Panc1 (cell line): ENCODE data around the gene ARSG. TPM values are rescaled to one million over a fixed set of nuclear protein-coding genes. Genes with fewer than 3 reads are reported as not detected.

ENCODE experiments used
- ATAC-seq: fragments of 200-7000 bp; cut with Tn5 transposase; 2 replicates; pipeline ENCODE4 v1.9.1; 2020; ENCODE audit warnings: mild to moderate bottlenecking, moderate library complexity
- BruUV-seq: library from RNA; stranded (reverse); fragments of 400-500 nt; replicated peaks from 2 replicates; lab custom pipeline; 2021; lab: Mats Ljungman, UMichigan
- CTCF ChIA-PET: fragments of 300-600 bp; sonication (Branson Sonifier 250); formaldehyde crosslinking; loops from one replicate; lab custom pipeline; 2022; ENCODE audit warnings: antibody characterized with exemption; lab: Charles Lee
- POLR2A ChIA-PET: fragments of 300-600 bp; sonication (Branson Sonifier 250); formaldehyde crosslinking; loops from one replicate; lab custom pipeline; 2022; ENCODE audit warnings: antibody characterized with exemption; lab: Charles Lee
- DNase-seq: peaks from one replicate; pipeline ENCODE4 v3.0.0-alpha.2; 2010; ENCODE audit warnings: low read depth, low spot score
- H3K27ac ChIP-seq: 2 replicates; pipeline ENCODE4 v1.5.1; 2011; ENCODE audit warnings: mild to moderate bottlenecking, low read length, inconsistent platforms
- H3K27me3 ChIP-seq: fragments of 200-500 bp; sonication (Bioruptor generic); 2 replicates; pipeline ENCODE4 v1.6.0; 2014; ENCODE audit warnings: low read length, inconsistent platforms; ENCODE audit not compliant: control insufficient read depth, insufficient read depth
- H3K36me3 ChIP-seq: fragments of 200-500 bp; sonication (Bioruptor generic); 2 replicates; pipeline ENCODE4 v1.5.1; 2014; ENCODE audit warnings: inconsistent platforms, mild to moderate bottlenecking, low read length, moderate library complexity; ENCODE audit not compliant: control insufficient read depth, insufficient read depth
- H3K4me1 ChIP-seq: 2 replicates; pipeline ENCODE4 v1.5.1; 2011; ENCODE audit warnings: inconsistent platforms, mild to moderate bottlenecking, low read length, moderate library complexity; ENCODE audit not compliant: control insufficient read depth, insufficient read depth
- H3K4me3 ChIP-seq, 2 experiments: 2 replicates each; pipeline ENCODE4 v1.5.1; 2011 to 2012; ENCODE audit warnings: low read depth in 2 of 2, low read length in 2 of 2, mild to moderate bottlenecking in 2 of 2, inconsistent platforms in 1 of 2, moderate library complexity in 1 of 2
- H3K9me3 ChIP-seq: fragments of 200-500 bp; sonication (Bioruptor generic); 2 replicates; pipeline ENCODE4 v1.5.1; 2014; ENCODE audit warnings: low read depth, mild to moderate bottlenecking, inconsistent platforms, low read length, moderate library complexity; ENCODE audit not compliant: control insufficient read depth, insufficient read depth
- POLR2AphosphoS5 ChIP-seq: IDR thresholded peaks from 2 replicates; pipeline ENCODE4 v1.6.1; 2012; ENCODE audit warnings: mild to moderate bottlenecking, low read depth, low read length, moderate library complexity
- REST ChIP-seq, 2 experiments: IDR thresholded peaks; 2 replicates each; pipeline ENCODE4 v1.6.1; 2011 to 2012; ENCODE audit warnings: low read depth in 2 of 2, control low read depth in 1 of 2, low read length in 1 of 2, mild to moderate bottlenecking in 1 of 2, moderate library complexity in 1 of 2; ENCODE audit not compliant: insufficient read depth in 1 of 2
- SIN3A ChIP-seq: IDR thresholded peaks from 2 replicates; pipeline ENCODE4 v1.6.1; 2012; ENCODE audit warnings: low read depth, mild to moderate bottlenecking, low read length, moderate library complexity, borderline replicate concordance; ENCODE audit not compliant: insufficient read depth
- TCF7L2 ChIP-seq: IDR thresholded peaks from 2 replicates; pipeline ENCODE4 v1.6.1; 2011; ENCODE audit warnings: mild to moderate bottlenecking, low read depth, low read length, inconsistent platforms
- in situ Hi-C: cut with HindIII; loops from 2 replicates; pipeline ENCODE4 v1.10.0; 2016; ENCODE audit warnings: low sequenced_read_pairs, low pct_unique_long_range_greater_than_20kb
- intact Hi-C: fragments of 100-400 bp; cut with micrococcal nuclease; formaldehyde crosslinking; loops from one replicate; pipeline ENCODE4 v1.10.0; 2022; ENCODE audit not compliant: unreplicated experiment
- total RNA-seq: library from RNA; stranded (reverse); gene quantifications from one replicate; pipeline ENCODE4 v1.2.1, GENCODE V29; 2021; ENCODE audit not compliant: unreplicated experiment
- TF ChIP-seq, protein P1 (sequence below): fragments of 450-650 bp; IDR thresholded peaks from 2 replicates; pipeline ENCODE4 v1.5.1; 2017; ENCODE audit warnings: mild to moderate bottlenecking

The ARSG gene
- total RNA-seq, 1 experiment from 2014 or later = 2.3 TPM

- BruUV-seq = no TSS peak
- no peaks in the 10 kb centered on the region for H3K36me3 ChIP-seq
- no peak for TF ChIP-seq SIN3A
- TF ChIP-seq, protein P1, sequence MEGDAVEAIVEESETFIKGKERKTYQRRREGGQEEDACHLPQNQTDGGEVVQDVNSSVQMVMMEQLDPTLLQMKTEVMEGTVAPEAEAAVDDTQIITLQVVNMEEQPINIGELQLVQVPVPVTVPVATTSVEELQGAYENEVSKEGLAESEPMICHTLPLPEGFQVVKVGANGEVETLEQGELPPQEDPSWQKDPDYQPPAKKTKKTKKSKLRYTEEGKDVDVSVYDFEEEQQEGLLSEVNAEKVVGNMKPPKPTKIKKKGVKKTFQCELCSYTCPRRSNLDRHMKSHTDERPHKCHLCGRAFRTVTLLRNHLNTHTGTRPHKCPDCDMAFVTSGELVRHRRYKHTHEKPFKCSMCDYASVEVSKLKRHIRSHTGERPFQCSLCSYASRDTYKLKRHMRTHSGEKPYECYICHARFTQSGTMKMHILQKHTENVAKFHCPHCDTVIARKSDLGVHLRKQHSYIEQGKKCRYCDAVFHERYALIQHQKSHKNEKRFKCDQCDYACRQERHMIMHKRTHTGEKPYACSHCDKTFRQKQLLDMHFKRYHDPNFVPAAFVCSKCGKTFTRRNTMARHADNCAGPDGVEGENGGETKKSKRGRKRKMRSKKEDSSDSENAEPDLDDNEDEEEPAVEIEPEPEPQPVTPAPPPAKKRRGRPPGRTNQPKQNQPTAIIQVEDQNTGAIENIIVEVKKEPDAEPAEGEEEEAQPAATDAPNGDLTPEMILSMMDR = no peak
- no peak for TF ChIP-seq POLR2AphosphoS5
- no peak for TF ChIP-seq REST (IDR thresholded peaks at IDR 0.05; ENCODE audit: insufficient read depth in 1 of 2, low read depth in 2 of 2, low read length in 1 of 2)
- no peak for TF ChIP-seq TCF7L2
- H3K9me3 ChIP-seq = no peaks in the 10 kb centered on the region
- DNase-seq (no peak), ATAC-seq (no peak)
- intact Hi-C loops = no loop called here
- POLR2A ChIA-PET = no interaction called here
- H3K4me3 ChIP-seq = no peak overlapping the region
- in situ Hi-C loops = no loop called here
- H3K4me1 ChIP-seq = no peaks in the 10 kb centered on the region
- H3K27ac ChIP-seq = no peak overlapping the region
- H3K27me3 ChIP-seq = no peaks in the 10 kb centered on the region
- CTCF ChIA-PET = no interaction called here
These were observed 127.6 kb downstream of the ARSG start for GRCh38 chr17:68418876-68419275.

GRCh38 chr17:68420065-68420464 is 128.8 kb downstream of the ARSG start:
- no peak overlapping the region for H3K4me3 ChIP-seq
- ATAC-seq (no peak), DNase-seq (no peak)
- H3K27me3 ChIP-seq = no peaks in the 10 kb centered on the region
- intact Hi-C loops (no loop called here), in situ Hi-C loops (no loop called here)
- no TSS peak for BruUV-seq
- POLR2A ChIA-PET = no interaction called here
- no peaks in the 10 kb centered on the region for H3K36me3 ChIP-seq
- TF ChIP-seq, protein P1 = no peak
- no peak for TF ChIP-seq REST (IDR thresholded peaks at IDR 0.05; ENCODE audit: insufficient read depth in 1 of 2, low read depth in 2 of 2, low read length in 1 of 2)
- TF ChIP-seq POLR2AphosphoS5 = no peak
- no peak for TF ChIP-seq TCF7L2
- no peak for TF ChIP-seq SIN3A
- H3K9me3 ChIP-seq = no peaks in the 10 kb centered on the region
- CTCF ChIA-PET = no interaction called here
- H3K4me1 ChIP-seq = no peaks in the 10 kb centered on the region
- no peak overlapping the region for H3K27ac ChIP-seq
